Measurements from ENCODE around the gene TMEM54. TPM values are rescaled to one million over a fixed set of nuclear protein-coding genes. Genes with fewer than 3 reads are reported as not detected.

The TMEM54 gene
- total RNA-seq, 2 donors from 2014 or later: 0.37 to 0.80 TPM

- Mint-ChIP-seq H3K36me3 (ENCODE audit: low read depth) (no peaks in the 10 kb centered on the region), H3K4me3 (no peak overlapping the region), H3K27me3 (peaks cover 16% of the 10 kb centered on the region), H3K27ac (no peak overlapping the region), H3K4me1 (no peaks in the 10 kb centered on the region), H3K9me3 (no peaks in the 10 kb centered on the region)
- ATAC-seq (replicated peaks): no peak
Measured at GRCh38 chr1:32904797-32905196, 3.6 kb upstream of the TMEM54 start.

GRCh38 chr1:32903991-32904785 lies 3.0 kb upstream of the TMEM54 start:
- Mint-ChIP-seq H3K9me3 (no peaks in the 10 kb centered on the region), H3K27me3 (peaks cover 18% of the 10 kb centered on the region), H3K36me3 (ENCODE audit: low read depth) (no peaks in the 10 kb centered on the region), H3K27ac (no peak overlapping the region), H3K4me1 (no peaks in the 10 kb centered on the region), H3K4me3 (no peak overlapping the region)
- no peak for ATAC-seq (replicated peaks)

GRCh38 chr1:32902535-32902920 lies 1.3 kb upstream of the TMEM54 start:
- Mint-ChIP-seq H3K36me3 (ENCODE audit: low read depth) (no peaks in the 10 kb centered on the region), H3K27me3 (peaks cover 24% of the 10 kb centered on the region), H3K27ac (no peak overlapping the region), H3K9me3 (no peaks in the 10 kb centered on the region), H3K4me3 (peak overlapping the region; percentile 64), H3K4me1 (no peaks in the 10 kb centered on the region)
- ATAC-seq (replicated peaks): no peak

- H3K4me3 Mint-ChIP-seq: peak overlapping the region; percentile 64
- no peaks in the 10 kb centered on the region for H3K36me3 Mint-ChIP-seq (ENCODE audit: low read depth)
- H3K27ac Mint-ChIP-seq: no peak overlapping the region
- ATAC-seq (replicated peaks): no peak
- no peaks in the 10 kb centered on the region for H3K4me1 Mint-ChIP-seq
- H3K27me3 Mint-ChIP-seq: peaks cover 24% of the 10 kb centered on the region
- H3K9me3 Mint-ChIP-seq: no peaks in the 10 kb centered on the region
Measured at GRCh38 chr1:32901823-32902534, 790 bp upstream of the TMEM54 start.

GRCh38 chr1:32900371-32900955 lies 726 bp downstream of the TMEM54 start:
- H3K9me3 Mint-ChIP-seq: no peaks in the 10 kb centered on the region
- peaks cover 28% of the 10 kb centered on the region for H3K27me3 Mint-ChIP-seq
- H3K36me3 Mint-ChIP-seq (ENCODE audit: low read depth): no peaks in the 10 kb centered on the region
- no peak for ATAC-seq (replicated peaks)
- H3K27ac Mint-ChIP-seq: no peak overlapping the region
- H3K4me1 Mint-ChIP-seq: no peaks in the 10 kb centered on the region
- H3K4me3 Mint-ChIP-seq: peak overlapping the region; percentile 72

- Mint-ChIP-seq H3K27ac (no peak overlapping the region), H3K4me1 (no peaks in the 10 kb centered on the region)
Measured at GRCh38 chr1:32899586-32900296, 1.4 kb downstream of the TMEM54 start.

GRCh38 chr1:32898958-32899357 lies 2.2 kb downstream of the TMEM54 start:
- Mint-ChIP-seq H3K27ac (no peak overlapping the region), H3K4me1 (no peaks in the 10 kb centered on the region), H3K9me3 (no peaks in the 10 kb centered on the region), H3K27me3 (peaks cover 30% of the 10 kb centered on the region), H3K4me3 (no peak overlapping the region), H3K36me3 (ENCODE audit: low read depth) (no peaks in the 10 kb centered on the region)
- no peak for ATAC-seq (replicated peaks)

More at GRCh38 chr1:32899586-32900296, 1.4 kb downstream of the TMEM54 start:
- Mint-ChIP-seq H3K27me3 (peaks cover 30% of the 10 kb centered on the region), H3K9me3 (no peaks in the 10 kb centered on the region), H3K36me3 (ENCODE audit: low read depth) (no peaks in the 10 kb centered on the region), H3K4me3 (no peak overlapping the region)
- ATAC-seq (replicated peaks): no peak

- Mint-ChIP-seq H3K4me3 (no peak overlapping the region), H3K36me3 (ENCODE audit: low read depth) (no peaks in the 10 kb centered on the region), H3K27ac (no peak overlapping the region), H3K27me3 (peaks cover 27% of the 10 kb centered on the region), H3K9me3 (no peaks in the 10 kb centered on the region), H3K4me1 (no peaks in the 10 kb centered on the region)
- ATAC-seq (replicated peaks): no peak
Measured at GRCh38 chr1:32898056-32898455, 3.1 kb downstream of the TMEM54 start.

- peaks cover 26% of the 10 kb centered on the region for H3K27me3 Mint-ChIP-seq
Measured at GRCh38 chr1:32897082-32898049, 3.8 kb downstream of the TMEM54 start.

GRCh38 chr1:32896451-32896850 lies 4.7 kb downstream of the TMEM54 start:
- peaks cover 5% of the 10 kb centered on the region for H3K4me1 Mint-ChIP-seq
- no peak overlapping the region for H3K4me3 Mint-ChIP-seq
- ATAC-seq (replicated peaks): no peak
- no peaks in the 10 kb centered on the region for H3K9me3 Mint-ChIP-seq
- peaks cover 32% of the 10 kb centered on the region for H3K27me3 Mint-ChIP-seq
- H3K36me3 Mint-ChIP-seq (ENCODE audit: low read depth): peaks cover 6% of the 10 kb centered on the region
- H3K27ac Mint-ChIP-seq: peak overlapping the region; percentile 50

More at GRCh38 chr1:32897082-32898049, 3.8 kb downstream of the TMEM54 start:
- Mint-ChIP-seq H3K27ac (no peak overlapping the region), H3K9me3 (no peaks in the 10 kb centered on the region), H3K36me3 (ENCODE audit: low read depth) (peaks cover 3% of the 10 kb centered on the region), H3K4me3 (no peak overlapping the region), H3K4me1 (peaks cover 3% of the 10 kb centered on the region)
- ATAC-seq (replicated peaks): no peak

- peaks cover 6% of the 10 kb centered on the region for H3K36me3 Mint-ChIP-seq (ENCODE audit: low read depth)
- H3K4me3 Mint-ChIP-seq: no peak overlapping the region
- no peak for ATAC-seq (replicated peaks)
- peaks cover 37% of the 10 kb centered on the region for H3K27me3 Mint-ChIP-seq
- peaks cover 5% of the 10 kb centered on the region for H3K4me1 Mint-ChIP-seq
- H3K27ac Mint-ChIP-seq: peak overlapping the region; percentile 50
- H3K9me3 Mint-ChIP-seq: no peaks in the 10 kb centered on the region
Measured at GRCh38 chr1:32895325-32896215, 5.6 kb downstream of the TMEM54 start.

GRCh38 chr1:32894681-32895080 lies 6.5 kb downstream of the TMEM54 start:
- Mint-ChIP-seq H3K27me3 (peaks cover 43% of the 10 kb centered on the region), H3K27ac (no peak overlapping the region), H3K4me1 (peaks cover 5% of the 10 kb centered on the region), H3K9me3 (no peaks in the 10 kb centered on the region), H3K4me3 (no peak overlapping the region), H3K36me3 (ENCODE audit: low read depth) (peaks cover 6% of the 10 kb centered on the region)
- ATAC-seq (replicated peaks): no peak

Data from activated T-helper 17 cell treated with anti-CD3 and anti-CD28 coated beads, Interleukin-2, amount 50 U/mL, for 72 hours (primary cell).